NCI-H446 (cell line): Measurements from ENCODE around the gene POGLUT3.
A peak's percentile ranks its signal among the peaks of the same experiment; 100 is the strongest.

ENCODE experiments used
- DNase-seq, 2 experiments: peaks; one replicate each; lab custom pipeline; 2025; lab: John Stamatoyannopoulos, UW

Gene POGLUT3

GRCh38 chr11:108500169-108500568 is 2.0 kb upstream of the POGLUT3 start:
- DNase-seq, result no peak

- no peak for DNase-seq
These were observed 728 bp upstream of the POGLUT3 start for GRCh38 chr11:108498816-108499408.

GRCh38 chr11:108497317-108498045 is 703 bp downstream of the POGLUT3 start:
- DNase-seq, result peak; percentile 90 to 92

- DNase-seq, result peak in 1 of 2 experiments; percentile 16
These were observed 1.4 kb downstream of the POGLUT3 start for GRCh38 chr11:108496643-108497256.

- DNase-seq, result no peak
These were observed 2.9 kb downstream of the POGLUT3 start for GRCh38 chr11:108495326-108495725.

GRCh38 chr11:108494182-108494581 is 4.0 kb downstream of the POGLUT3 start:
- peak; percentile 25 to 55 for DNase-seq

GRCh38 chr11:108491936-108492335 is 6.2 kb downstream of the POGLUT3 start:
- DNase-seq, result no peak

- no peak for DNase-seq
These were observed 11.4 kb downstream of the POGLUT3 start for GRCh38 chr11:108486828-108487227.

- DNase-seq, result no peak
These were observed 11.9 kb downstream of the POGLUT3 start for GRCh38 chr11:108486331-108486730.

- DNase-seq, result no peak
These were observed 15.0 kb downstream of the POGLUT3 start for GRCh38 chr11:108483163-108483562.

- no peak for DNase-seq
These were observed 23.3 kb downstream of the POGLUT3 start for GRCh38 chr11:108474664-108475463.

- DNase-seq, result no peak
These were observed 25.5 kb downstream of the POGLUT3 start for GRCh38 chr11:108472681-108473080.

- no peak for DNase-seq
These were observed 29.7 kb downstream of the POGLUT3 start for GRCh38 chr11:108468478-108468864.

- peak; percentile 96 to 98 for DNase-seq
These were observed 30.9 kb downstream of the POGLUT3 start, which contains the start of gene C11orf65 for GRCh38 chr11:108467091-108467823. Gene C11orf65, minus strand, starts transcription at chr11:108467529. Its CDS starts 5,970 bp downstream, at chr11:108461559.

GRCh38 chr11:108466405-108466804 is 31.8 kb downstream of the POGLUT3 start:
- DNase-seq, result no peak

GRCh38 chr11:108453207-108453835 is 44.9 kb downstream of the POGLUT3 start:
- DNase-seq, result no peak
